Tibial nerve (tissue), 3 donors: ENCODE measurements around the gene RPS10.

Experiments used
- CTCF ChIP-seq, 5 experiments: fragments of 200-600 bp in 3 of 5; fragments of 450-650 bp in 2 of 5; sonication (generic) in 3 of 5; IDR thresholded peaks; one replicate each; pipeline ENCODE4 v1.5.1; 2016 to 2019; ENCODE audit warnings: antibody characterized with exemption in 5 of 5, mild to moderate bottlenecking in 3 of 5, moderate library complexity in 2 of 5
- POLR2A ChIP-seq, 2 donors: fragments of 450-650 bp; IDR thresholded peaks; one replicate each; pipeline ENCODE4 v1.6.1; 2017; ENCODE audit warnings: antibody characterized with exemption in 2 of 2, mild to moderate bottlenecking in 2 of 2, moderate library complexity in 2 of 2

GRCh38 chr6:34391473-34391785 lies 34.4 kb downstream of the RPS10 start:
- TF ChIP-seq CTCF (IDR thresholded peaks at IDR 0.05) (no peak), POLR2A (IDR thresholded peaks at IDR 0.05) (no peak)
